Astrocyte of the cerebellum (primary cell): Measurements from ENCODE around the gene EYS.

ENCODE experiments used
- DNase-seq: peaks from one replicate; pipeline ENCODE4 v3.0.0-alpha.2; 2011; ENCODE audit warnings: low read depth
- H3K4me3 ChIP-seq: 2 replicates; pipeline ENCODE4 v1.5.1; 2011; ENCODE audit warnings: mild to moderate bottlenecking, low read depth, low read length, moderate library complexity
- CTCF ChIP-seq: IDR thresholded peaks from 2 replicates; pipeline ENCODE4 v1.5.1; 2012; ENCODE audit warnings: low read length, low read depth, moderate library complexity, mild to moderate bottlenecking; ENCODE audit errors: missing control alignments
- in situ Hi-C: cut with HindIII; loops from 2 replicates; pipeline ENCODE4 v1.10.0; 2017; ENCODE audit warnings: low sequenced_read_pairs

Gene EYS

GRCh38 chr6:65707126-65707826 lies at the start of gene EYS:
EYS (minus strand) TSS chr6:65707226; CDS start chr6:65495410, 211,816 bp downstream.
- DNase-seq = no peak
- in situ Hi-C loops = no loop called here
- TF ChIP-seq CTCF = no peak
- H3K4me3 ChIP-seq = no peak within 1 kb of the TSS

GRCh38 chr6:65746302-65746701 lies 39.3 kb upstream of the EYS start:
- in situ Hi-C loops = no loop called here
- no peak for DNase-seq
- H3K4me3 ChIP-seq = no peak overlapping the region
- TF ChIP-seq CTCF = no peak

- no peak overlapping the region for H3K4me3 ChIP-seq
- no peak for TF ChIP-seq CTCF
- in situ Hi-C loops = no loop called here
- no peak for DNase-seq
Observed at GRCh38 chr6:65745614-65746013, 38.6 kb upstream of the EYS start.

GRCh38 chr6:65728879-65729479 lies 22.0 kb upstream of the EYS start:
- no peak for DNase-seq
- TF ChIP-seq CTCF = no peak
- H3K4me3 ChIP-seq = no peak overlapping the region
- in situ Hi-C loops = no loop called here

- in situ Hi-C loops = no loop called here
- DNase-seq = no peak
- TF ChIP-seq CTCF = no peak
- H3K4me3 ChIP-seq = no peak overlapping the region
Observed at GRCh38 chr6:65719101-65719500, 12.1 kb upstream of the EYS start.

- H3K4me3 ChIP-seq = no peak overlapping the region
- no peak for DNase-seq
- in situ Hi-C loops = no loop called here
- TF ChIP-seq CTCF = no peak
Observed at GRCh38 chr6:65711531-65711930, 4.5 kb upstream of the EYS start.
